PFSK-1 (cell line): ENCODE results near the gene PAK1.

ENCODE experiments used
- FOXP2 ChIP-seq: optimal IDR thresholded peaks from 2 replicates; pipeline ENCODE3; 2011; ENCODE audit warnings: borderline replicate concordance, control low read depth, inconsistent platforms; ENCODE audit not compliant: insufficient read depth; ENCODE audit errors: extremely low read length, extremely low read depth
- POLR2AphosphoS5 ChIP-seq: IDR thresholded peaks from 2 replicates; pipeline ENCODE4 v1.6.1; 2012; ENCODE audit warnings: low read depth, mild to moderate bottlenecking, control low read depth, low read length, moderate library complexity
- SIN3A ChIP-seq: IDR thresholded peaks from 2 replicates; pipeline ENCODE4 v1.6.1; 2012; ENCODE audit warnings: mild to moderate bottlenecking, low read length, moderate library complexity, borderline replicate concordance; ENCODE audit not compliant: insufficient read depth
- TAF1 ChIP-seq: IDR thresholded peaks from 2 replicates; pipeline ENCODE4 v1.6.1; 2012; ENCODE audit warnings: low read length, control low read depth, borderline replicate concordance; ENCODE audit not compliant: insufficient read depth
- TF ChIP-seq, protein P1 (sequence below), 2 experiments: IDR thresholded peaks; 2 replicates each; pipeline versions ENCODE4 v1.6.1 to v1.8.0; 2011 to 2012; ENCODE audit warnings: low read depth in 2 of 2, low read length in 2 of 2, control low read depth in 1 of 2, inconsistent platforms in 1 of 2, mild to moderate bottlenecking in 1 of 2, moderate library complexity in 1 of 2; ENCODE audit not compliant: insufficient read depth in 1 of 2

DNA sequence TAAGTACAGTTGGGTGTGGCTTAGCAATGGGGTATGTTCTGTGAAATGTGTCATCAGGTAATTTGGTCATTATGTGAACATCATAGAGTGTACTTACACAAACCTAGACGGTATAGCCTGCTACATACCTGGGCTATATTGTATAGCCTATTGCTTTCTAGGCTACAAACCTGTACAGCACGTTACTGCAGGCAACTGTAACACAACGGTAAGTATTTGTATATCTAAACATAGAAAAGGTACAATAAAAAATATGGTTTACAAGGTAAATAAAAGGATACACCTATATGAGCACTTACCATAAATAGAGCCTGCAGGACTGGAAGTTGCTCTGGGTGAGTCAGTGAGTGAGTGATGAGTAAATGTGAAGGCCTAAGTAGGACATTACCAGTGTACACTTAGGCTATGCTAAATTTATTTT is 99.3 kb downstream of the PAK1 start:
- TF ChIP-seq SIN3A = no peak
- TF ChIP-seq POLR2AphosphoS5 = no peak
- TF ChIP-seq TAF1 = no peak
- TF ChIP-seq, protein P1, sequence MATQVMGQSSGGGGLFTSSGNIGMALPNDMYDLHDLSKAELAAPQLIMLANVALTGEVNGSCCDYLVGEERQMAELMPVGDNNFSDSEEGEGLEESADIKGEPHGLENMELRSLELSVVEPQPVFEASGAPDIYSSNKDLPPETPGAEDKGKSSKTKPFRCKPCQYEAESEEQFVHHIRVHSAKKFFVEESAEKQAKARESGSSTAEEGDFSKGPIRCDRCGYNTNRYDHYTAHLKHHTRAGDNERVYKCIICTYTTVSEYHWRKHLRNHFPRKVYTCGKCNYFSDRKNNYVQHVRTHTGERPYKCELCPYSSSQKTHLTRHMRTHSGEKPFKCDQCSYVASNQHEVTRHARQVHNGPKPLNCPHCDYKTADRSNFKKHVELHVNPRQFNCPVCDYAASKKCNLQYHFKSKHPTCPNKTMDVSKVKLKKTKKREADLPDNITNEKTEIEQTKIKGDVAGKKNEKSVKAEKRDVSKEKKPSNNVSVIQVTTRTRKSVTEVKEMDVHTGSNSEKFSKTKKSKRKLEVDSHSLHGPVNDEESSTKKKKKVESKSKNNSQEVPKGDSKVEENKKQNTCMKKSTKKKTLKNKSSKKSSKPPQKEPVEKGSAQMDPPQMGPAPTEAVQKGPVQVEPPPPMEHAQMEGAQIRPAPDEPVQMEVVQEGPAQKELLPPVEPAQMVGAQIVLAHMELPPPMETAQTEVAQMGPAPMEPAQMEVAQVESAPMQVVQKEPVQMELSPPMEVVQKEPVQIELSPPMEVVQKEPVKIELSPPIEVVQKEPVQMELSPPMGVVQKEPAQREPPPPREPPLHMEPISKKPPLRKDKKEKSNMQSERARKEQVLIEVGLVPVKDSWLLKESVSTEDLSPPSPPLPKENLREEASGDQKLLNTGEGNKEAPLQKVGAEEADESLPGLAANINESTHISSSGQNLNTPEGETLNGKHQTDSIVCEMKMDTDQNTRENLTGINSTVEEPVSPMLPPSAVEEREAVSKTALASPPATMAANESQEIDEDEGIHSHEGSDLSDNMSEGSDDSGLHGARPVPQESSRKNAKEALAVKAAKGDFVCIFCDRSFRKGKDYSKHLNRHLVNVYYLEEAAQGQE (IDR thresholded peaks at IDR 0.05; ENCODE audit: insufficient read depth in 1 of 2, low read depth in 2 of 2, low read length in 2 of 2) = no peak
- no peak for TF ChIP-seq FOXP2
